Liver (tissue), 3 donors: ENCODE measurements around the gene RSPRY1.

Experiments
- EGR1 ChIP-seq, 2 donors: IDR thresholded peaks; 2 replicates each; pipeline ENCODE4 v1.6.1; 2016 to 2018; ENCODE audit warnings: antibody characterized with exemption in 2 of 2, low read depth in 2 of 2
- FOXA1 ChIP-seq: IDR thresholded peaks from 2 replicates; pipeline ENCODE4 v1.6.1; 2016; ENCODE audit warnings: antibody characterized with exemption
- GABPA ChIP-seq, 2 donors: IDR thresholded peaks in 1 of 2; conservative IDR thresholded peaks in 1 of 2; 2 replicates each; pipeline ENCODE4 v1.6.1; 2016; ENCODE audit warnings: antibody characterized with exemption in 2 of 2, mild to moderate bottlenecking in 1 of 2, moderate library complexity in 1 of 2
- JUND ChIP-seq, 2 donors: IDR thresholded peaks; 2 replicates each; pipeline ENCODE4 v1.6.1; 2016; ENCODE audit warnings: antibody characterized with exemption in 2 of 2
- RAD21 ChIP-seq, 2 donors: IDR thresholded peaks; 2 replicates each; pipeline ENCODE4 v1.6.1; 2016; ENCODE audit warnings: antibody characterized with exemption in 2 of 2, mild to moderate bottlenecking in 2 of 2
- REST ChIP-seq: IDR thresholded peaks from 2 replicates; pipeline ENCODE4 v1.6.1; 2016; ENCODE audit warnings: antibody characterized with exemption, mild to moderate bottlenecking
- RXRA ChIP-seq, 2 donors: IDR thresholded peaks; 2 replicates each; pipeline ENCODE4 v1.6.1; 2017 to 2018; ENCODE audit warnings: antibody characterized with exemption in 2 of 2, mild to moderate bottlenecking in 1 of 2
- SP1 ChIP-seq: IDR thresholded peaks from 2 replicates; pipeline ENCODE4 v1.6.1; 2018; ENCODE audit warnings: antibody characterized with exemption, mild to moderate bottlenecking
- TAF1 ChIP-seq: conservative IDR thresholded peaks from 2 replicates; pipeline ENCODE4 v1.6.1; 2016; ENCODE audit warnings: antibody characterized with exemption, mild to moderate bottlenecking
- YY1 ChIP-seq: IDR thresholded peaks from 2 replicates; pipeline ENCODE4 v1.6.1; 2016; ENCODE audit warnings: antibody characterized with exemption, mild to moderate bottlenecking
- TF ChIP-seq, protein P1 (sequence below): IDR thresholded peaks from 2 replicates; pipeline ENCODE4 v1.6.1; 2016; ENCODE audit warnings: antibody characterized with exemption
- TF ChIP-seq, protein P2 (sequence below): fragments of 150-350 bp; IDR thresholded peaks from 2 replicates; pipeline ENCODE4 v1.5.1; 2017; ENCODE audit warnings: improper control_type of control experiment, low read depth, low read length; ENCODE audit not compliant: missing input control
- donor health status: healthy.
- donor health status: healthy.

GRCh38 chr16:57143149-57143921 is 42.8 kb upstream of the RSPRY1 start:
- TF ChIP-seq, protein P1, sequence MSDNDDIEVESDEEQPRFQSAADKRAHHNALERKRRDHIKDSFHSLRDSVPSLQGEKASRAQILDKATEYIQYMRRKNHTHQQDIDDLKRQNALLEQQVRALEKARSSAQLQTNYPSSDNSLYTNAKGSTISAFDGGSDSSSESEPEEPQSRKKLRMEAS = no peak
- TF ChIP-seq, protein P2, sequence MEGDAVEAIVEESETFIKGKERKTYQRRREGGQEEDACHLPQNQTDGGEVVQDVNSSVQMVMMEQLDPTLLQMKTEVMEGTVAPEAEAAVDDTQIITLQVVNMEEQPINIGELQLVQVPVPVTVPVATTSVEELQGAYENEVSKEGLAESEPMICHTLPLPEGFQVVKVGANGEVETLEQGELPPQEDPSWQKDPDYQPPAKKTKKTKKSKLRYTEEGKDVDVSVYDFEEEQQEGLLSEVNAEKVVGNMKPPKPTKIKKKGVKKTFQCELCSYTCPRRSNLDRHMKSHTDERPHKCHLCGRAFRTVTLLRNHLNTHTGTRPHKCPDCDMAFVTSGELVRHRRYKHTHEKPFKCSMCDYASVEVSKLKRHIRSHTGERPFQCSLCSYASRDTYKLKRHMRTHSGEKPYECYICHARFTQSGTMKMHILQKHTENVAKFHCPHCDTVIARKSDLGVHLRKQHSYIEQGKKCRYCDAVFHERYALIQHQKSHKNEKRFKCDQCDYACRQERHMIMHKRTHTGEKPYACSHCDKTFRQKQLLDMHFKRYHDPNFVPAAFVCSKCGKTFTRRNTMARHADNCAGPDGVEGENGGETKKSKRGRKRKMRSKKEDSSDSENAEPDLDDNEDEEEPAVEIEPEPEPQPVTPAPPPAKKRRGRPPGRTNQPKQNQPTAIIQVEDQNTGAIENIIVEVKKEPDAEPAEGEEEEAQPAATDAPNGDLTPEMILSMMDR = no peak
- no peak for TF ChIP-seq RAD21 (IDR thresholded peaks at IDR 0.05)
- TF ChIP-seq FOXA1 = no peak
- no peak for TF ChIP-seq JUND (IDR thresholded peaks at IDR 0.05)
- no peak for TF ChIP-seq YY1
- no peak for TF ChIP-seq RXRA (IDR thresholded peaks at IDR 0.05)
- no peak for TF ChIP-seq SP1
- no peak for TF ChIP-seq EGR1 (IDR thresholded peaks at IDR 0.05; ENCODE audit: low read depth in 2 of 2)
- no peak for TF ChIP-seq TAF1
- no peak for TF ChIP-seq REST
- no peak for TF ChIP-seq GABPA (IDR thresholded peaks at IDR 0.05 in 1 of 2, conservative IDR thresholded peaks at IDR 0.05 in 1 of 2)
